ENCODE data around the gene CTIF. TPM values are rescaled to one million over a fixed set of nuclear protein-coding genes. Genes with fewer than 3 reads are reported as not detected.
A peak's percentile ranks its signal among the peaks of the same experiment; 100 is the strongest.

The CTIF gene
- polyA plus RNA-seq, 1 of the 3 experiments (the other 2 are of a cell fraction) = 47.2 TPM

GRCh38 chr18:48782381-48782861, 243.6 kb downstream of the CTIF start:
- Histone ChIP-seq H3K4me1 (ENCODE audit: control insufficient read depth in 1 of 2, insufficient read depth in 2 of 2, low read depth in 1 of 2, low read length in 1 of 2) (peaks cover 31 to 74% of the 10 kb centered on the region in 2 experiments), H3K9me2 (no peaks in the 10 kb centered on the region), H3K79me2 (ENCODE audit: insufficient read depth) (peaks cover 47% of the 10 kb centered on the region), H3K27ac (ENCODE audit: low read depth in 2 of 2, low read length in 1 of 2) (peak overlapping the region; percentile 75 to 97), H3K9me3 (no peaks in the 10 kb centered on the region), H2AFZ (ENCODE audit: low read depth) (no peak overlapping the region), H3K4me3 (ENCODE audit: low read depth in 2 of 2, low read length in 1 of 2) (no peak overlapping the region), H3K36me3 (replicated peaks in 1 of 2; ENCODE audit: control insufficient read depth in 1 of 2, insufficient read depth in 2 of 2, low read length in 1 of 2) (peaks cover 0 to 37% of the 10 kb centered on the region in 2 experiments), H3K27me3 (ENCODE audit: insufficient read depth) (no peaks in the 10 kb centered on the region), H3K9ac (no peak overlapping the region), H4K20me1 (ENCODE audit: insufficient read depth) (no peaks in the 10 kb centered on the region), H3K4me2 (peak overlapping the region; percentile 79; the same call in 1 of the 2 replicates), H3F3A (replicated peaks; ENCODE audit: insufficient read depth) (peaks cover 16% of the 10 kb centered on the region)
- DNase-seq = no peak
- ChIA-PET CTCF (interaction anchor here (0.6 to 2.4 kb wide), 9 partner anchors 10 to 451 kb away, joined by 3 to 12 read pairs (median 4); no protein-coding TSS in a partner anchor), POLR2A (interaction anchor here (1.4 kb wide), 1 partner anchor 77 kb away, joined by 3 read pairs; no protein-coding TSS in a partner anchor)
- TF ChIP-seq FOSL2 (IDR thresholded peaks at IDR 0.05; ENCODE audit: borderline replicate concordance, low read depth) = no peak
- no peak for TF ChIP-seq CTCF (IDR thresholded peaks at IDR 0.05)
- no peak for TF ChIP-seq EZH2phosphoT487 (IDR thresholded peaks at IDR 0.05; ENCODE audit: borderline replicate concordance, low read depth)
- no peak for TF ChIP-seq RAD21 (IDR thresholded peaks at IDR 0.05; ENCODE audit: low read length)
- no peak for TF ChIP-seq SMC3 (IDR thresholded peaks at IDR 0.05; ENCODE audit: low read depth, low read length)
- 100% methylated on average over 5 of the region's 11 CpGs for WGBS (ENCODE audit: low lambda C conversion rate)

- ChIA-PET POLR2A (no interaction called here), CTCF (interaction anchor here (1.2 to 2.4 kb wide), 4 partner anchors 9 to 168 kb away, joined by 4 to 12 read pairs (median 6); no protein-coding TSS in a partner anchor)
- no peaks in the 10 kb centered on the region for H3K9me2 ChIP-seq
- H3K9ac ChIP-seq = no peak overlapping the region
- no peak overlapping the region for H3K4me3 ChIP-seq (ENCODE audit: low read depth in 2 of 2, low read length in 1 of 2)
- TF ChIP-seq PBX3 (IDR thresholded peaks at IDR 0.05) = no peak
- no peak for TF ChIP-seq GABPA (IDR thresholded peaks at IDR 0.05; ENCODE audit: low read depth)
- no peak for TF ChIP-seq SIN3A (IDR thresholded peaks at IDR 0.05; ENCODE audit: borderline replicate concordance, low read depth, low read length)
- no peak for TF ChIP-seq GATA2 (CRISPR knock-in tag; IDR thresholded peaks at IDR 0.05)
- TF ChIP-seq FOXM1 (IDR thresholded peaks at IDR 0.05; ENCODE audit: low read depth) = no peak
- H3K27me3 ChIP-seq (ENCODE audit: insufficient read depth) = no peaks in the 10 kb centered on the region
- peaks cover 16% of the 10 kb centered on the region for H3F3A ChIP-seq (replicated peaks; ENCODE audit: insufficient read depth)
- H3K4me2 ChIP-seq = no peak overlapping the region
- no peaks in the 10 kb centered on the region for H3K9me3 ChIP-seq
- no peaks in the 10 kb centered on the region for H4K20me1 ChIP-seq (ENCODE audit: insufficient read depth)
- H3K27ac ChIP-seq (ENCODE audit: low read depth in 2 of 2, low read length in 1 of 2) = peak overlapping the region in 1 of 2 experiments; percentile 97; a peak in 2 of 4 replicates
- 97% methylated on average over 24 of the region's 24 CpGs for WGBS (ENCODE audit: low lambda C conversion rate)
- H3K36me3 ChIP-seq (replicated peaks in 1 of 2; ENCODE audit: control insufficient read depth in 1 of 2, insufficient read depth in 2 of 2, low read length in 1 of 2) = peaks cover 6 to 37% of the 10 kb centered on the region in 2 experiments
- peaks cover 42% of the 10 kb centered on the region for H3K79me2 ChIP-seq (ENCODE audit: insufficient read depth)
- DNase-seq = no peak
- peaks cover 38 to 82% of the 10 kb centered on the region in 2 experiments for H3K4me1 ChIP-seq (ENCODE audit: control insufficient read depth in 1 of 2, insufficient read depth in 2 of 2, low read depth in 1 of 2, low read length in 1 of 2)
- H2AFZ ChIP-seq (ENCODE audit: low read depth) = no peak overlapping the region
Observed at GRCh38 chr18:48783616-48784520, 245.0 kb downstream of the CTIF start.

All from SK-N-SH (cell line).